ENCODE measurements around the gene DDX42. TPM values are rescaled to one million over a fixed set of nuclear protein-coding genes. Genes with fewer than 3 reads are reported as not detected.

Gene DDX42
- total and polyA plus RNA-seq, 9 of the 15 experiments (the other 6 are each of a cell fraction or from before 2014, with no cell fraction given), result 16.5 to 149 (median 87.6) TPM

- TF ChIP-seq ELF1 (tag; IDR thresholded peaks at IDR 0.05) (peak; percentile 91), ZNF445 (CRISPR knock-in tag; IDR thresholded peaks at IDR 0.05; ENCODE audit: low read depth) (no peak), ZNF655 (CRISPR knock-in tag; IDR thresholded peaks at IDR 0.05) (no peak), ETV1 (tag; conservative IDR thresholded peaks at IDR 0.05; ENCODE audit: low read depth) (peak; percentile 69), E2F4 (CRISPR knock-in tag; IDR thresholded peaks at IDR 0.05; ENCODE audit: low read depth) (peak; percentile 90), CHD4 (IDR thresholded peaks at IDR 0.05; ENCODE audit: insufficient read depth, insufficient replicate concordance, low read depth, low read length, poor library complexity, severe bottlenecking) (no peak), PTRF (tag; IDR thresholded peaks at IDR 0.05) (no peak), HDGF (IDR thresholded peaks at IDR 0.05) (no peak; the same call in 1 of the 2 replicates), TBP (optimal IDR thresholded peaks at IDR 0.05; ENCODE audit: low read depth, low read length) (peak; percentile 71), ZBTB8A (IDR thresholded peaks at IDR 0.05; ENCODE audit: partially characterized antibody) (no peak), MTA1 (IDR thresholded peaks at IDR 0.05; ENCODE audit: borderline replicate concordance) (peak; percentile 15; the same call in 1 of the 2 replicates), E2F8 (IDR thresholded peaks at IDR 0.05; ENCODE audit: low read depth, partially characterized antibody) (peak; percentile 91), RAD51 (IDR thresholded peaks at IDR 0.05; ENCODE audit: borderline replicate concordance, low read depth) (no peak; the same call in 1 of the 2 replicates), ZNF644 (tag; IDR thresholded peaks at IDR 0.05; ENCODE audit: low read depth) (peak; percentile 45; the same call in 1 of the 2 replicates), ZNF212 (CRISPR knock-in tag; IDR thresholded peaks at IDR 0.05) (no peak), THAP7 (CRISPR knock-in tag; IDR thresholded peaks at IDR 0.05) (peak; percentile 24; the same call in 1 of the 2 replicates), PHF20 (IDR thresholded peaks at IDR 0.05; ENCODE audit: partially characterized antibody) (peak; percentile 49), PHF8 (IDR thresholded peaks at IDR 0.05; ENCODE audit: borderline replicate concordance, low read length) (peak; percentile 87), KAT2B (IDR thresholded peaks at IDR 0.05; ENCODE audit: low read depth, low read length) (no peak), HMG20B (CRISPR knock-in tag; IDR thresholded peaks at IDR 0.05) (no peak), RB1 (IDR thresholded peaks at IDR 0.05; ENCODE audit: low read depth) (peak; percentile 95), ZNF766 (CRISPR knock-in tag; conservative IDR thresholded peaks at IDR 0.05) (peak; percentile 48; the same call in 1 of the 2 replicates), HIVEP1 (CRISPR knock-in tag; IDR thresholded peaks at IDR 0.05) (no peak)
Observed at GRCh38 chr17:63741408-63742173, 32.4 kb upstream of the DDX42 start, which contains the start of gene STRADA (continued).
